GM12873 (cell line): ENCODE measurements around the gene AHCYL1.

Experiments
- CTCF ChIP-seq: IDR thresholded peaks from 2 replicates; pipeline ENCODE4 v1.5.1; 2012; ENCODE audit warnings: low read depth, mild to moderate bottlenecking, moderate library complexity, low read length, control low read depth; ENCODE audit not compliant: insufficient read depth; ENCODE audit errors: missing control alignments

AHCYL1 gene

GRCh38 chr1:109977225-109977624 lies 7.3 kb upstream of the AHCYL1 start:
- TF ChIP-seq CTCF, result no peak

GRCh38 chr1:109977657-109978378 lies 6.7 kb upstream of the AHCYL1 start:
- no peak for TF ChIP-seq CTCF

GRCh38 chr1:109978761-109979488 lies 5.6 kb upstream of the AHCYL1 start:
- TF ChIP-seq CTCF, result no peak

- TF ChIP-seq CTCF, result no peak
Observed at GRCh38 chr1:109979489-109980091, 5.0 kb upstream of the AHCYL1 start.

GRCh38 chr1:109980324-109981003 lies 4.1 kb upstream of the AHCYL1 start:
- peak; percentile 63 for TF ChIP-seq CTCF

GRCh38 chr1:109981004-109981335 lies 3.6 kb upstream of the AHCYL1 start:
- no peak for TF ChIP-seq CTCF
